GM20000 (cell line): ENCODE measurements around the gene EVPLL.
"Not testable (repeated sequence)": the region's sequence is repeated elsewhere in the genome, so short reads cannot be mapped to it uniquely, and the experiment has no call there.

ENCODE experiments used
- DNase-seq: peaks from one replicate; pipeline ENCODE4 v3.0.0; 2012; ENCODE audit warnings: low spot score
- TF ChIP-seq, protein P1 (sequence below): IDR thresholded peaks from 2 replicates; pipeline ENCODE4 v1.5.1; 2012; ENCODE audit warnings: mild to moderate bottlenecking, control low read depth; ENCODE audit errors: extremely low read depth, missing control alignments

EVPLL gene

DNA sequence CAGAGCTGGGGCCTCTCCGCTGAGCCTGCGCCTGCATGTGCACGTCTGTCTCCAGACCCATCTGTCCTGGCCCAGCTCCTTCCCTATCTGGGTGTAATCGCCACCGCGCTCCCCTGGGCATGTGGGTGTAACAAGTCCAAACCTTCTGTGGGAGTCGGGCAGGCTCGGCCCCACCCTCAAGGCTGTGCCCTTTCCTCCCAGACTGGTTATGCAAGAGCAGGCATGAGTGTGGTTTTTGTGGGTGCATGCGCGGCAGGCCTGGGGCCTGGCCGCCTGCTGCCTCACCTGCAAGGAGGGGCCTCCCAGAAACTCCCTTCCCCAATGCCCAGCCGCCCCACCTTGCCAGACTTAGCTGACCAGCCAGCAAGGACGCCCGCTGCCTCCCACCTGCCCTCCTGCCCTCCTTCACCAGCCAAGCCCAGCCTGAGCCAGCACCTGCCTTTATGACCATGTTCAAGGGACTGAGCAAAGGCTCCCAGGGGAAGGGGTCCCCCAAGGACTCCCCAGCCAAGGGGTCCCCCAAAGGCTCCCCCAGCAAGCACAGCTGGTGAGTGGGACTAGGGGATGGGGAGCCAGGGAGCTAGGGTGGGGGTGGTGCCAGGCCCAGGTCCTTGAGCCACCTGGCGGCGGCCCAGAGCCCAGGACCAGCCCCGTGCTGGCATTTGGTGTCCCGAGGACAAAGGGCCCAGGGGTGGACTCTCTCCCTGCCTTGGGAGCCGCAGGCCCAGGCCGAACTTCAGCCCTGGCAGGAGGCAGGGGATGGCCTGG is at the start of gene EVPLL:
EVPLL (plus strand) TSS at position 342 of the 768 bp plus-strand sequence. CDS start 3,160 bp downstream, outside the sequence.
- no peak for DNase-seq
- TF ChIP-seq, protein P1, sequence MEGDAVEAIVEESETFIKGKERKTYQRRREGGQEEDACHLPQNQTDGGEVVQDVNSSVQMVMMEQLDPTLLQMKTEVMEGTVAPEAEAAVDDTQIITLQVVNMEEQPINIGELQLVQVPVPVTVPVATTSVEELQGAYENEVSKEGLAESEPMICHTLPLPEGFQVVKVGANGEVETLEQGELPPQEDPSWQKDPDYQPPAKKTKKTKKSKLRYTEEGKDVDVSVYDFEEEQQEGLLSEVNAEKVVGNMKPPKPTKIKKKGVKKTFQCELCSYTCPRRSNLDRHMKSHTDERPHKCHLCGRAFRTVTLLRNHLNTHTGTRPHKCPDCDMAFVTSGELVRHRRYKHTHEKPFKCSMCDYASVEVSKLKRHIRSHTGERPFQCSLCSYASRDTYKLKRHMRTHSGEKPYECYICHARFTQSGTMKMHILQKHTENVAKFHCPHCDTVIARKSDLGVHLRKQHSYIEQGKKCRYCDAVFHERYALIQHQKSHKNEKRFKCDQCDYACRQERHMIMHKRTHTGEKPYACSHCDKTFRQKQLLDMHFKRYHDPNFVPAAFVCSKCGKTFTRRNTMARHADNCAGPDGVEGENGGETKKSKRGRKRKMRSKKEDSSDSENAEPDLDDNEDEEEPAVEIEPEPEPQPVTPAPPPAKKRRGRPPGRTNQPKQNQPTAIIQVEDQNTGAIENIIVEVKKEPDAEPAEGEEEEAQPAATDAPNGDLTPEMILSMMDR, result no peak

DNA sequence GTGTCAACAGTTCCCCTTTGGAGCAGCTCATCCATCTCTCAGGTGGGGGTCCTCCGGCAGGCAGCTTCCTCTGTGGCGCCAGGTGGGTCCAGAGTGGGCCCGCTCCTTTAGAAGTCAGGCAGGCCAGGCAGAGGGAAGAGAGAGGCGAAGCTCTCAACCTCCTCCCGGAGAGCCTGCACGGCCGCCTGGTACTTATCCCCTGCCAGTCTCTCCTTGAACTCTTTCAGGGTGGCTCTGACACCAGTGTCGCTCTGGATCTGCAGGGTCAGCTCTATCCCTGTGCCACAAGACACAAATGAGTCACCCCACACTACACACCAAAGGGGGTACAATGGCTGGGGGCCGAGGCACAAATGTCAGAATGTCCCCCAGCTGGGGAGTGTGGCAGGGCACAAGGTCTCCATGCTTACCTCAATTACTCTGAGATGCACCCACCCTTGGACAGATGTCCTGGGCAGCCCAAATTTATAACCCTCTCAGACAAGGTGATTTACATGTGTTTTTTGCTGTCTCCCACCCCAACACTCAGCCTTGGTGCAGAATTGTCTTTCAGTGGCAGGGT is 48.9 kb upstream of the EVPLL start:
- TF ChIP-seq, protein P1, result no peak
- DNase-seq, result no peak

DNA sequence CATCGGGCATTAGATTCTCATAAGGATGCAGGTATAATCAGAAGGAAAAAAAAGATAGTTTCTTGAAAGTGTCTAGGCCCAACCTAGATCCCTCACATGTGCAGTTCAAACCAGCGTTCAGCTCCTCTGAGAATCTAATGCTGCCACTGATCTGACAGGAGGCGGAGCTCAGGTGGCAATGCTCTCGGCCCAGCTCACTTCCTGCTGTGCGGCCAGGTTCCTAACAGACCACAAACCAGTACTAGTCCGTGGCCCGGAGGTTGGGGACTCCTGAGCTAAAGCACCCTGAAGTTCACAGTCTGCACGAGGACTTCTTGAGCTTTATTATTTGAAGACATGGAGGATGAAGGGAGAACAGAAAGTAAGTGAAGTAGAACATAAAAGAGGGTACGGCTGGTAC is 45.7 kb upstream of the EVPLL start:
- TF ChIP-seq, protein P1, result no peak
- no peak for DNase-seq

DNA sequence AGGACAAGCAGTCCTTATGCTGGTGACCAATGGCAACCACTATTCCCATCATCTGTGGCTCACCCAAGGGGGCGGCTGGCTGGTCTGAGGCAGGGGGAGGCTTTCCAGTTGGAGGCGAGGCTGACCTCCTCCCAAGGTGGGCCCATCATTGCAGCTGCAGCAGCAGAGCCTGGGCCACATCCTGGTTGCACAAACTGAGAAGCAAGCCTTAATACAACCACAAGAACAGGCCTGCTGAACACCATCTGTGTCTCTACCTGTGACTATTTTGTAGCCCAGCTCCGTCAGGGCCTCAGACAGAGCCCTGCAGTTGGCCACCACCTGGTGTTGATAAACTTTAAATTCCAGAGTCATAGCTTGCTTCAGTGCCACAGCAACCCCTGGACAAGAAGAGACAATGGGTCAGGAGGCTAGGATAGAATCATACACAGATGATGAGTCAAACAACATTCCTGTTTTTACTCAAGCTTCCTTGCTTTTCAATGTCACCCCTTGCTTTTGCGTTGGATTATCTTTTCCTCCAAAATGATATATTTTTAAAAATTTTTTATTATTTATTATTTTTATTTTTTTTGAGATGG is 44.6 kb upstream of the EVPLL start:
- TF ChIP-seq, protein P1, result no peak
- no peak for DNase-seq

DNA sequence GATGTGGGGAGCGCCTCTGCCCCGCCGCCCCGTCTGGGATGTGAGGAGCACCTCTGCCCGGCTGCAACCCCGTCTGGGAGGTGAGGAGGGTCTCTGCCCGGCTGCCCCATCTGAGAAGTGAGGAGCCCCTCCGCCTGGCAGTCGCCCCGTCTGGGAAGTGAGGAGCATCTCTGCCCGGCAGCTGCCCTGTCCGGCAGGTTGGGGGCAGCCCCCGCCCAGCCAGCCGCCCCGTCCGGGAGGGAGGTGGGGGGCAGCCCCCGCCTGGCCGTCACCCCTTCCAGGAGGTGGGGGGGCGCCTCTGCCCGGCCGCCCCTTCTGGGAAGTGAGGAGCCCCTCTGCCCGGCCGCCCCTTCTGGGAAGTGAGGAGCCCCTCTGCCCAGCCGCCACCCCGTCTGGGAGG is 39.4 kb upstream of the EVPLL start:
- DNase-seq, result not testable (repeated sequence)

DNA sequence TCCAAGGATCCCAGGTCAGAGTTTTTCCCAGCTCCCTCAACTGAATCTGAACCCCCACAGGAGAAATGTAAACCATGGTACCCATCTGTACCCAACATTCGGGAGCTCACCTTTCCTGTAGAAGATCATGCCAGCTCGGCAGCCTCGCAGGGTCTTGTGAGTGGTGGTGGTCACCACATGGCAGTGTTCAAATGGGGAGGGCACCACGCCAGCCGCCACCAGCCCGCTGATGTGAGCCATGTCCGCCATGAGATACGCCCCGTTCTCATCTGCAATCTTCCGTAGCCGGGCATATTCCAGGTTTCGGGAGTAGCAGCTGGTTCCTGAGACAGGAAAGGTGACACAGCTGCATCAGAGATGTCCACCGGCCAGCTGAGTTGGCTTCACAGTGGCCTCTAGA is 37.6 kb upstream of the EVPLL start:
- TF ChIP-seq, protein P1, result no peak
- no peak for DNase-seq

DNA sequence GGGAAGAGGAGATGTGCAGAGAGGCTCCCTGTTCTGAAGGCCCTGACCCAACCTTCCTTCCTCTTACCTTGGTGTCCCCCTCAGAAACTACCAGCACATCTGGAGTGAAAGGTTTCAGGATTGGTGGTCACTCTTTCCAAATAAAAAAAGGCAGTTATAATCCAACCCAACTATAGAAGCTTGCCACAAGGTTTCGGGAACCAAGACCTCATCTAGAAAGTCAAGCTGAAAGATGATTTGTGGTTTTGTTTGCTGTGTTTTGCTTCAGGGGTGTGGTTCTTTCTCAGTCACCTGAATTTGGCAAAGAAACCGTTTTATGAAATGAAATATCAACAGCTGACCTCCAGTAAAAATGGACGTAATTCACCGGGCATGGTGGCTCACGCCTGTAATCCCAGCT is 33.6 kb upstream of the EVPLL start:
- peak; percentile 50 for DNase-seq
- TF ChIP-seq, protein P1, result no peak
